Activated T-cell treated with anti-CD3 and anti-CD28 coated beads, Interleukin-2, amount 50 U/mL, for 4 hours (primary cell): Measurements from ENCODE around the gene CAPN9. TPM values are rescaled to one million over a fixed set of nuclear protein-coding genes. Genes with fewer than 3 reads are reported as not detected.

ENCODE experiments used
- ATAC-seq, 2 donors: fragments of 200-7000 bp; cut with Tn5 transposase; one replicate each; pipeline ENCODE4 v1.10.0; 2021
- DNase-seq: peaks from one replicate; pipeline ENCODE4 v3.0.0-alpha.2; 2020
- H3K27me3 Mint-ChIP-seq: one replicate; pipeline ENCODE4 v1.8.0; 2021; ENCODE audit warnings: low read depth, mixed read lengths
- H3K36me3 Mint-ChIP-seq: one replicate; pipeline ENCODE4 v1.8.0; 2022; ENCODE audit warnings: mixed read lengths; ENCODE audit not compliant: insufficient read depth
- H3K4me1 Mint-ChIP-seq: one replicate; pipeline ENCODE4 v1.8.0; 2021; ENCODE audit warnings: low read depth, mixed read lengths
- H3K4me3 Mint-ChIP-seq: one replicate; pipeline ENCODE4 v1.8.0; 2021; ENCODE audit warnings: mild to moderate bottlenecking, moderate library complexity, mixed read lengths
- H3K9me3 Mint-ChIP-seq: one replicate; pipeline ENCODE4 v1.8.0; 2021; ENCODE audit warnings: mixed read lengths
- total RNA-seq, 3 donors: library from RNA; stranded (reverse); gene quantifications; one replicate each; pipeline ENCODE4 v1.2.1, GENCODE V29; 2021

Gene CAPN9
- total RNA-seq, 3 donors from 2014 or later, result not detected

GRCh38 chr1:230749150-230749549 is 2.0 kb downstream of the CAPN9 start:
- H3K4me3 Mint-ChIP-seq, result no peak overlapping the region
- H3K9me3 Mint-ChIP-seq, result no peaks in the 10 kb centered on the region
- no peaks in the 10 kb centered on the region for H3K36me3 Mint-ChIP-seq
- ATAC-seq, result no peak
- H3K4me1 Mint-ChIP-seq, result no peaks in the 10 kb centered on the region
- DNase-seq, result no peak
- peaks cover 8% of the 10 kb centered on the region for H3K27me3 Mint-ChIP-seq

GRCh38 chr1:230749635-230750034 is 2.4 kb downstream of the CAPN9 start:
- Mint-ChIP-seq H3K36me3 (no peaks in the 10 kb centered on the region), H3K4me1 (no peaks in the 10 kb centered on the region), H3K4me3 (no peak overlapping the region), H3K27me3 (peaks cover 8% of the 10 kb centered on the region), H3K9me3 (no peaks in the 10 kb centered on the region)
- no peak for DNase-seq
- no peak for ATAC-seq

- Mint-ChIP-seq H3K4me1 (no peaks in the 10 kb centered on the region), H3K36me3 (no peaks in the 10 kb centered on the region), H3K9me3 (no peaks in the 10 kb centered on the region), H3K4me3 (no peak overlapping the region), H3K27me3 (peaks cover 8% of the 10 kb centered on the region)
- no peak for DNase-seq
- ATAC-seq, result no peak
Measured at GRCh38 chr1:230750576-230750975, 3.4 kb downstream of the CAPN9 start.

GRCh38 chr1:230750986-230751625 is 3.9 kb downstream of the CAPN9 start:
- ATAC-seq, result no peak
- DNase-seq, result no peak
- no peaks in the 10 kb centered on the region for H3K9me3 Mint-ChIP-seq
- H3K27me3 Mint-ChIP-seq, result peaks cover 8% of the 10 kb centered on the region
- no peaks in the 10 kb centered on the region for H3K4me1 Mint-ChIP-seq
- no peak overlapping the region for H3K4me3 Mint-ChIP-seq
- H3K36me3 Mint-ChIP-seq, result no peaks in the 10 kb centered on the region

GRCh38 chr1:230752407-230752806 is 5.2 kb downstream of the CAPN9 start:
- no peak for DNase-seq
- Mint-ChIP-seq H3K4me3 (no peak overlapping the region), H3K4me1 (no peaks in the 10 kb centered on the region), H3K9me3 (no peaks in the 10 kb centered on the region), H3K27me3 (peaks cover 7% of the 10 kb centered on the region), H3K36me3 (no peaks in the 10 kb centered on the region)
- no peak for ATAC-seq

- DNase-seq (no peak), ATAC-seq (no peak)
- Mint-ChIP-seq H3K9me3 (no peaks in the 10 kb centered on the region), H3K4me3 (no peak overlapping the region), H3K4me1 (no peaks in the 10 kb centered on the region), H3K27me3 (peaks cover 3% of the 10 kb centered on the region), H3K36me3 (no peaks in the 10 kb centered on the region)
Measured at GRCh38 chr1:230753191-230753585, 6.0 kb downstream of the CAPN9 start.

- H3K36me3 Mint-ChIP-seq, result no peaks in the 10 kb centered on the region
- DNase-seq (no peak), ATAC-seq (peak; percentile 36 to 38)
- H3K4me1 Mint-ChIP-seq, result no peaks in the 10 kb centered on the region
- H3K9me3 Mint-ChIP-seq, result no peaks in the 10 kb centered on the region
- H3K4me3 Mint-ChIP-seq, result no peak overlapping the region
- peaks cover 4% of the 10 kb centered on the region for H3K27me3 Mint-ChIP-seq
Measured at GRCh38 chr1:230753586-230754251, 6.5 kb downstream of the CAPN9 start.

- DNase-seq, result no peak
- ATAC-seq, result no peak
- Mint-ChIP-seq H3K4me1 (no peaks in the 10 kb centered on the region), H3K27me3 (peaks cover 6% of the 10 kb centered on the region), H3K9me3 (no peaks in the 10 kb centered on the region), H3K36me3 (no peaks in the 10 kb centered on the region), H3K4me3 (no peak overlapping the region)
Measured at GRCh38 chr1:230754796-230755195, 7.6 kb downstream of the CAPN9 start.

GRCh38 chr1:230757856-230758708 is 10.9 kb downstream of the CAPN9 start:
- Mint-ChIP-seq H3K4me1 (no peaks in the 10 kb centered on the region), H3K36me3 (no peaks in the 10 kb centered on the region)

GRCh38 chr1:230758709-230759368 is 11.7 kb downstream of the CAPN9 start:
- Mint-ChIP-seq H3K9me3 (no peaks in the 10 kb centered on the region), H3K4me3 (no peak overlapping the region), H3K27me3 (peaks cover 12% of the 10 kb centered on the region), H3K36me3 (no peaks in the 10 kb centered on the region), H3K4me1 (no peaks in the 10 kb centered on the region)
- ATAC-seq (no peak), DNase-seq (no peak)

More at GRCh38 chr1:230757856-230758708, 10.9 kb downstream of the CAPN9 start:
- Mint-ChIP-seq H3K27me3 (peaks cover 12% of the 10 kb centered on the region), H3K4me3 (no peak overlapping the region), H3K9me3 (no peaks in the 10 kb centered on the region)
- ATAC-seq (no peak), DNase-seq (no peak)

GRCh38 chr1:230759369-230760065 is 12.3 kb downstream of the CAPN9 start:
- ATAC-seq, result no peak
- Mint-ChIP-seq H3K9me3 (no peaks in the 10 kb centered on the region), H3K4me1 (no peaks in the 10 kb centered on the region), H3K36me3 (no peaks in the 10 kb centered on the region), H3K27me3 (peaks cover 12% of the 10 kb centered on the region), H3K4me3 (no peak overlapping the region)
- DNase-seq, result no peak

GRCh38 chr1:230760360-230760827 is 13.2 kb downstream of the CAPN9 start:
- no peaks in the 10 kb centered on the region for H3K36me3 Mint-ChIP-seq
- ATAC-seq (no peak), DNase-seq (no peak)
- no peaks in the 10 kb centered on the region for H3K4me1 Mint-ChIP-seq
- no peaks in the 10 kb centered on the region for H3K9me3 Mint-ChIP-seq
- H3K27me3 Mint-ChIP-seq, result peaks cover 14% of the 10 kb centered on the region
- no peak overlapping the region for H3K4me3 Mint-ChIP-seq

- peaks cover 14% of the 10 kb centered on the region for H3K27me3 Mint-ChIP-seq
- no peak for ATAC-seq
- H3K36me3 Mint-ChIP-seq, result no peaks in the 10 kb centered on the region
- H3K9me3 Mint-ChIP-seq, result no peaks in the 10 kb centered on the region
- H3K4me1 Mint-ChIP-seq, result no peaks in the 10 kb centered on the region
- no peak overlapping the region for H3K4me3 Mint-ChIP-seq
- DNase-seq, result no peak
Measured at GRCh38 chr1:230761443-230762167, 14.4 kb downstream of the CAPN9 start.
